CD4-positive, alpha-beta T cell treated with Interleukin-2 at 100 ng/mL for 4 hours (primary cell): ENCODE data around the gene HAGHL.

Experiments
- DNase-seq: peaks from one replicate; pipeline ENCODE4 v3.0.0-alpha.2; 2020; ENCODE audit warnings: low spot score

HAGHL gene

GRCh38 chr16:726438-727290 lies at the start of gene HAGHL, which contains the start of gene CCDC78:
HAGHL (plus strand) TSS chr16:727106; CDS start chr16:727510, 404 bp downstream.
CCDC78 (minus strand) TSS chr16:726443; CDS start chr16:726367, 76 bp downstream.
- DNase-seq, result peak; percentile 62

GRCh38 chr16:677316-678190 lies 49.4 kb upstream of the HAGHL start:
- DNase-seq, result no peak

- DNase-seq, result no peak
These were observed 48.6 kb upstream of the HAGHL start for GRCh38 chr16:678209-678857.

- peak; percentile 31 for DNase-seq
These were observed 47.8 kb upstream of the HAGHL start for GRCh38 chr16:678858-679813.

- DNase-seq, result peak; percentile 80
These were observed 46.9 kb upstream of the HAGHL start, which contains the start of gene STUB1 for GRCh38 chr16:679814-680624. STUB1 (plus strand) TSS chr16:680410; CDS start chr16:680526, 116 bp downstream.

- no peak for DNase-seq
These were observed 46.3 kb upstream of the HAGHL start for GRCh38 chr16:680625-680945.

- DNase-seq, result no peak
These were observed 45.8 kb upstream of the HAGHL start for GRCh38 chr16:680967-681745.

GRCh38 chr16:681746-682427 lies 45.0 kb upstream of the HAGHL start:
- no peak for DNase-seq

GRCh38 chr16:682493-683395 lies 44.2 kb upstream of the HAGHL start:
- DNase-seq, result no peak

- no peak for DNase-seq
These were observed 43.4 kb upstream of the HAGHL start for GRCh38 chr16:683396-684070.

- peak; percentile 97 for DNase-seq
These were observed 42.7 kb upstream of the HAGHL start, which contains the start of gene JMJD8 for GRCh38 chr16:684071-684794. JMJD8 (minus strand) TSS chr16:684334; CDS start chr16:684319, 15 bp downstream.

- DNase-seq, result no peak
These were observed 41.8 kb upstream of the HAGHL start for GRCh38 chr16:684961-685696.

GRCh38 chr16:685967-686366 lies 40.9 kb upstream of the HAGHL start:
- DNase-seq, result no peak

- DNase-seq, result no peak
These were observed 40.2 kb upstream of the HAGHL start for GRCh38 chr16:686459-687260.

GRCh38 chr16:687499-687898 lies 39.4 kb upstream of the HAGHL start:
- DNase-seq, result no peak
